Lung (tissue), 12 donors: ENCODE data around the gene CMAS. TPM values are rescaled to one million over a fixed set of nuclear protein-coding genes. Genes with fewer than 3 reads are reported as not detected.

Experiments
- ATAC-seq: fragments of 200-7000 bp; cut with Tn5 transposase; one replicate; pipeline ENCODE4 v1.9.1; 2020; ENCODE audit warnings: moderate number of reproducible peaks; ENCODE audit not compliant: insufficient read depth, low FRiP score
- DNase-seq, 3 donors: peaks; one replicate each; pipeline ENCODE4 v3.0.0-alpha.2; 2013 to 2017
- H3K27ac ChIP-seq, 2 donors: one replicate each; pipeline ENCODE4 v1.5.1; 2013; ENCODE audit warnings: mild to moderate bottlenecking in 2 of 2, moderate library complexity in 2 of 2, control low read depth in 1 of 2, inconsistent platforms in 1 of 2, low read depth in 1 of 2, low read length in 1 of 2
- H3K27me3 ChIP-seq, 3 donors: one replicate each; pipeline ENCODE4 v1.5.1; 2013; ENCODE audit warnings: low read length in 2 of 3; ENCODE audit not compliant: control insufficient read depth in 3 of 3, insufficient read depth in 3 of 3
- H3K36me3 ChIP-seq, 4 donors: one replicate each; pipeline ENCODE4 v1.5.1; 2013; ENCODE audit warnings: low read length in 4 of 4, mild to moderate bottlenecking in 1 of 4, moderate library complexity in 1 of 4; ENCODE audit not compliant: control insufficient read depth in 4 of 4, insufficient read depth in 4 of 4
- H3K4me1 ChIP-seq, 5 donors: one replicate each; pipeline ENCODE4 v1.5.1; 2013; ENCODE audit warnings: low read length in 5 of 5, mild to moderate bottlenecking in 2 of 5, moderate library complexity in 1 of 5; ENCODE audit not compliant: control insufficient read depth in 5 of 5, insufficient read depth in 5 of 5
- H3K4me3 ChIP-seq: one replicate; pipeline ENCODE4 v1.5.1; 2013; ENCODE audit warnings: mild to moderate bottlenecking, control low read depth, moderate library complexity
- H3K9ac ChIP-seq, 2 donors: one replicate each; pipeline ENCODE4 v1.5.1; 2013; ENCODE audit warnings: low read length in 2 of 2, control low read depth in 1 of 2; ENCODE audit not compliant: insufficient read depth in 1 of 2
- H3K9me3 ChIP-seq, 4 donors: one replicate each; pipeline ENCODE4 v1.5.1; 2013; ENCODE audit warnings: low read length in 3 of 4, mild to moderate bottlenecking in 1 of 4, moderate library complexity in 1 of 4; ENCODE audit not compliant: control insufficient read depth in 4 of 4, insufficient read depth in 3 of 4
- WGBS, 2 donors: extraction: QIAGEN DNeasy Blood & Tissue Kit; methylation state at CpG; one replicate each; pipeline ENCODE4 v1.1.7; 2013; 5-methylcytosine and 5-hydroxymethylcytosine counted together
- polyA plus RNA-seq, 2 donors: library from polyadenylated mRNA; stranded (reverse); fragments of 200-250 nt; gene quantifications; one replicate each; pipeline ENCODE4 v1.2.1, GENCODE V29; 2013
- total RNA-seq, 2 donors: library from RNA; depleted of rRNA in 1 of 2; stranded (reverse); fragments of >200 nt in 1 of 2; gene quantifications; one replicate each; pipeline ENCODE4 v1.2.1, GENCODE V29; 2014 to 2021
- TF ChIP-seq, protein P1 (sequence below): IDR thresholded peaks from 2 replicates; pipeline ENCODE4 v1.5.1; 2012; ENCODE audit warnings: mild to moderate bottlenecking; ENCODE audit errors: control extremely low read depth, extremely low read depth
- donor health status: control.
- donor health status: control.
- donor health status: Bipolar disorder and iron deficiency.
- donor health status: healthy.
- donor health status: DM: yes; HTN: yes; CAD: no.

Gene CMAS
- total and polyA plus RNA-seq, 4 donors: 22.4 to 37.4 (median 27.6) TPM

DNA sequence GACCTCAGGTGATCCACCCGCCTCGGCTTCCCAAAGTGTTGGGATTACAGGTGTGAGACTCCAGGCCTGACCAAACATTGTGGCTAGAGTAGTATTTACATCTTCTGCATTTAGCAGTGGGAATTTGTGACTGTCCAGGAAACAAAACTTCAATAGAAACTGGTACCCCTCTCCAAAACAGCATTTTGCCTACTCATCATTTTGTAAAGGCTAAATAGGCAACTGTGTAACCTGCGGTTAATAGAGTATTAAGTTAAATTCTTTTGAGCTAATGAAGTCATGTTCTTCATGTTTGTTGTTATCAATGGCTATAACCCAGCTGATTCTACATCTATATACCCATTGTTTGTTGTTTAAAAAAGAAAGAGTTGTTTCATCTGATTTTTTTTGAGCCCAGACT, 8.1 kb downstream of the CMAS start:
- 93 to 98% methylated on average over 3 of the region's 3 CpGs for WGBS, 2 donors
- Histone ChIP-seq H3K9me3 (no peaks in the 10 kb centered on the region), H3K4me3 (no peak overlapping the region), H3K27ac (no peak overlapping the region), H3K4me1 (peaks cover 0 to 11% (median 1%) of the 10 kb centered on the region in 5 donors), H3K27me3 (no peaks in the 10 kb centered on the region), H3K36me3 (peaks cover 2 to 20% (median 11%) of the 10 kb centered on the region in 4 donors), H3K9ac (no peak overlapping the region)
- DNase-seq: no peak
- TF ChIP-seq, protein P1, sequence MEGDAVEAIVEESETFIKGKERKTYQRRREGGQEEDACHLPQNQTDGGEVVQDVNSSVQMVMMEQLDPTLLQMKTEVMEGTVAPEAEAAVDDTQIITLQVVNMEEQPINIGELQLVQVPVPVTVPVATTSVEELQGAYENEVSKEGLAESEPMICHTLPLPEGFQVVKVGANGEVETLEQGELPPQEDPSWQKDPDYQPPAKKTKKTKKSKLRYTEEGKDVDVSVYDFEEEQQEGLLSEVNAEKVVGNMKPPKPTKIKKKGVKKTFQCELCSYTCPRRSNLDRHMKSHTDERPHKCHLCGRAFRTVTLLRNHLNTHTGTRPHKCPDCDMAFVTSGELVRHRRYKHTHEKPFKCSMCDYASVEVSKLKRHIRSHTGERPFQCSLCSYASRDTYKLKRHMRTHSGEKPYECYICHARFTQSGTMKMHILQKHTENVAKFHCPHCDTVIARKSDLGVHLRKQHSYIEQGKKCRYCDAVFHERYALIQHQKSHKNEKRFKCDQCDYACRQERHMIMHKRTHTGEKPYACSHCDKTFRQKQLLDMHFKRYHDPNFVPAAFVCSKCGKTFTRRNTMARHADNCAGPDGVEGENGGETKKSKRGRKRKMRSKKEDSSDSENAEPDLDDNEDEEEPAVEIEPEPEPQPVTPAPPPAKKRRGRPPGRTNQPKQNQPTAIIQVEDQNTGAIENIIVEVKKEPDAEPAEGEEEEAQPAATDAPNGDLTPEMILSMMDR: no peak
- no peak for ATAC-seq

DNA sequence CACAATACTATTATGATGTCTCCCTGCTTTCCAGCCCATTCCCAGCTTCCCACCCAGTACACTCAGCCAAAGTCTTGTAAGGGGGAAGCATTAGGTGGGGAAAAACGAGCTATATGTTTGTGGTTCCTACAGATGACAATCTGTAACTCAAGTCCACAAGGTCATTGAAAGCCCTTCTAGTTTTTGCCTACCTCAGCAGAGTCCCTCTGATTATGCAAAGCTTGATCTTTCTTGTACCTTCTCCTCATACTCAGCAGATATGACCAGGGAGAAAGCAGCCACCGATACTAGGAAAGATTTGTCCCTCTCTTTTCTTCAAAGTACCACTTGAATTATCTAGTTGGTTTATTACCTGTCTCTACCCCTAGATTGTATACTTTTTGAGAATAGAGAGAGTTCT, 10.6 kb downstream of the CMAS start:
- Histone ChIP-seq H3K4me3 (no peak overlapping the region), H3K27me3 (no peaks in the 10 kb centered on the region), H3K36me3 (peaks cover 2 to 24% (median 16%) of the 10 kb centered on the region in 4 donors), H3K27ac (no peak overlapping the region), H3K9ac (no peak overlapping the region), H3K4me1 (peaks cover 0 to 3% (median 0%) of the 10 kb centered on the region in 5 donors), H3K9me3 (no peaks in the 10 kb centered on the region)
- DNase-seq (no peak), ATAC-seq (no peak)
- WGBS, 2 donors: 87 to 94% methylated on average over 2 of the region's 2 CpGs
- TF ChIP-seq, protein P1: no peak

- no peak overlapping the region for H3K4me3 ChIP-seq
- no peak overlapping the region for H3K27ac ChIP-seq
- H3K9ac ChIP-seq: no peak overlapping the region
- H3K36me3 ChIP-seq: peaks cover 2 to 37% (median 19%) of the 10 kb centered on the region in 4 donors
- DNase-seq (no peak), ATAC-seq (no peak)
- peaks cover 0 to 3% (median 0%) of the 10 kb centered on the region in 5 donors for H3K4me1 ChIP-seq
- TF ChIP-seq, protein P1: no peak
- 81% methylated on average over 2 of the region's 2 CpGs for WGBS, 2 donors
- H3K9me3 ChIP-seq: no peaks in the 10 kb centered on the region
- H3K27me3 ChIP-seq: no peaks in the 10 kb centered on the region
Observed at GRCh38 chr12:22059976-22060647, 14.1 kb downstream of the CMAS start.
